ENCODE results near the gene RIN3. TPM values are rescaled to one million over a fixed set of nuclear protein-coding genes. Genes with fewer than 3 reads are reported as not detected.

Gene RIN3, protein sequence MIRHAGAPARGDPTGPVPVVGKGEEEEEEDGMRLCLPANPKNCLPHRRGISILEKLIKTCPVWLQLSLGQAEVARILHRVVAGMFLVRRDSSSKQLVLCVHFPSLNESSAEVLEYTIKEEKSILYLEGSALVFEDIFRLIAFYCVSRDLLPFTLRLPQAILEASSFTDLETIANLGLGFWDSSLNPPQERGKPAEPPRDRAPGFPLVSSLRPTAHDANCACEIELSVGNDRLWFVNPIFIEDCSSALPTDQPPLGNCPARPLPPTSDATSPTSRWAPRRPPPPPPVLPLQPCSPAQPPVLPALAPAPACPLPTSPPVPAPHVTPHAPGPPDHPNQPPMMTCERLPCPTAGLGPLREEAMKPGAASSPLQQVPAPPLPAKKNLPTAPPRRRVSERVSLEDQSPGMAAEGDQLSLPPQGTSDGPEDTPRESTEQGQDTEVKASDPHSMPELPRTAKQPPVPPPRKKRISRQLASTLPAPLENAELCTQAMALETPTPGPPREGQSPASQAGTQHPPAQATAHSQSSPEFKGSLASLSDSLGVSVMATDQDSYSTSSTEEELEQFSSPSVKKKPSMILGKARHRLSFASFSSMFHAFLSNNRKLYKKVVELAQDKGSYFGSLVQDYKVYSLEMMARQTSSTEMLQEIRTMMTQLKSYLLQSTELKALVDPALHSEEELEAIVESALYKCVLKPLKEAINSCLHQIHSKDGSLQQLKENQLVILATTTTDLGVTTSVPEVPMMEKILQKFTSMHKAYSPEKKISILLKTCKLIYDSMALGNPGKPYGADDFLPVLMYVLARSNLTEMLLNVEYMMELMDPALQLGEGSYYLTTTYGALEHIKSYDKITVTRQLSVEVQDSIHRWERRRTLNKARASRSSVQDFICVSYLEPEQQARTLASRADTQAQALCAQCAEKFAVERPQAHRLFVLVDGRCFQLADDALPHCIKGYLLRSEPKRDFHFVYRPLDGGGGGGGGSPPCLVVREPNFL
- total RNA-seq (100 to 1,000 TPM in 4 of 5 experiments, 10 to 100 TPM in 1; 45.4 to 182 (median 132) TPM), polyA plus RNA-seq (10 to 100 TPM; 27.2 to 51.2 TPM), total RNA-seq (82.8 reads per million, percentile 81 among the genes with 10 or more reads in this experiment)

DNA sequence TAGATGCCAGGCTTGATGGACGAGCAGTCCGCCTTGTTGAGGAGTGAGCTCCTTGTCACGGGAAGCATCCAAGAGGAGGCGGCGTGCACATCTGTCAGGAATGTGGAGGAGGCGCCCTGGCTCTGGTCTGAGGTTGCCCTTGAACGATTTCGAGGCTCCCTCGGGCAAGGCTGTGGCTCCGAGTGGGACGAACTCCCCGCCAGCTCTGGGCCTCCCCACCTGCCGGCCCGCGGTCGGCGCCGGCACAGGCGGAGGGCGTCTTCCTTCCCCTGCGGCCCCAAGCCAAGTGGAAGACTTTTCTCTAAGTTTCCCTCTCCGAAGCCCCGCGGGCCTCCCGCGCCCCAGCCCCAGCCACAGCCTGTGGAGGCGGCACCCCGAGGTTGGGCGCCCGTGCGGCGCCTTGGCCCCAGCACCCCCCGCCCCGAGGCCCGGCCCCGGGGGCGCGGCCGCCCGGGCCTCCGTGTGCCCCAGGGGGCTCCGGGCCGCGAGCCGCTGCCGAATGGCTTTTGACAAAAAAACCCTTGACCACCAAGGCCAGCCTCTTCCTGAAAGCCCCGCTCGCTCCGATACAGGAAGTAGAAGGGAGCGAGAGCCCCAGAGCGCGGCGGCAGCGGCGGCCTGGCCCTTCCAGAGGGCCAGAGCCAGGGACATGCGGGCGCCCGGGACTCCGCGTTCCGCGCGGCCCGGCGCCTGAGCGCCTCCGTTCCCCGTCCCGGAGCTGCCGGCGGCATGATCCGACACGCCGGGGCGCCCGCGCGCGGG is at the start of gene RIN3:
TSS of gene RIN3 (plus strand) at position 578 of the 762 bp plus-strand sequence. CDS start at position 730, 152 bp downstream.
- Histone ChIP-seq H3K4me3 (ENCODE audit: low read length) (peak within 1 kb of the TSS; percentile 76), H3K36me3 (ENCODE audit: control insufficient read depth in 2 of 3, insufficient read depth in 3 of 3, low read length in 3 of 3) (no peaks in the 10 kb centered on the region), H3K4me1 (ENCODE audit: control insufficient read depth in 2 of 2, insufficient read depth in 2 of 2, low read length in 2 of 2) (peaks cover 25 to 44% of the 10 kb centered on the region in 2 donors), H3K9me3 (ENCODE audit: control insufficient read depth in 2 of 3, low read length in 3 of 3) (no peaks in the 10 kb centered on the region), H3K27ac (ENCODE audit: low read depth, low read length) (peak within 1 kb of the TSS; percentile 67), H3K27me3 (ENCODE audit: control insufficient read depth in 2 of 2, insufficient read depth in 2 of 2, low read length in 2 of 2) (no peaks in the 10 kb centered on the region)
- DNase-seq (peak in 8 of 9 donors; percentile 17 to 43 (median 38)), ATAC-seq (peak; percentile 71)
- peak within 1 kb of the TSS; percentile 48 to 86 (median 76) for H3K4me3 Mint-ChIP-seq
- H3K9me3 Mint-ChIP-seq, result no peaks in the 10 kb centered on the region
- H3K27ac Mint-ChIP-seq, result peak within 1 kb of the TSS in 8 of 9 donors; percentile 14 to 71 (median 56)
- H3K4me1 Mint-ChIP-seq, result peaks cover 21 to 48% (median 34%) of the 10 kb centered on the region in 7 donors
- intact Hi-C loops (cut with micrococcal nuclease), result loop anchor here (1.0 to 5.0 kb wide), 4 partner anchors 34 to 169 kb away; no protein-coding TSS in a partner anchor
- peaks cover 0 to 62% (median 0%) of the 10 kb centered on the region in 5 donors for H3K27me3 Mint-ChIP-seq
- CTCF ChIA-PET, result interaction anchor here (0.7 to 0.8 kb wide), 2 partner anchors 10 to 100 kb away, joined by 3 read pairs; no protein-coding TSS in a partner anchor
- POLR2A ChIA-PET, result no interaction called here
- peaks cover 0 to 2% (median 0%) of the 10 kb centered on the region in 5 donors for H3K36me3 Mint-ChIP-seq

DNA sequence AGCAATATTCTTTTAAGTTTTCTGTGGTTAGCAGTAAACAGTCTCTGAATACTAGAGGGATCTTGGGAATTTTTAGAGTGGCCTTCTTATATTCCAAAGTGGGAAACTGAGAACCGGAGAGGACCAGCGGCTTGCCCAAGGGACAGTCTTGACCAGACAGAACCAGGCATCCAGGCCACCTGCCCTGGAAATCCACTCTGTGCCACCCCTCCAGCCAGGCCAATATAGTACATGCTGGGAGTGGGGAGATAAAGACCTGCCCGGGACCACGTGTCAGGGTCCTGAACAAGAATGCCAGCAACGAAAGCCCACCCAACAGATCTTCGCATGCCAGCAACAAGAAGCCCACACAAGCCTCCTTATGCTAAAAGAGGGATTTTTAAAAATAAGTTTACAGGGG is 49.4 kb upstream of the RIN3 start:
- Mint-ChIP-seq H3K4me1 (peaks cover 7 to 20% (median 12%) of the 10 kb centered on the region in 7 donors), H3K36me3 (no peaks in the 10 kb centered on the region), H3K9me3 (peaks cover 0 to 23% (median 6%) of the 10 kb centered on the region in 11 donors), H3K27ac (no peak overlapping the region), H3K4me3 (no peak overlapping the region), H3K27me3 (peaks cover 0 to 6% (median 0%) of the 10 kb centered on the region in 5 donors)
- peaks cover 0 to 23% of the 10 kb centered on the region in 2 donors for H3K4me1 ChIP-seq (ENCODE audit: control insufficient read depth in 2 of 2, insufficient read depth in 2 of 2, low read length in 2 of 2)
- no peak for ATAC-seq
- POLR2A ChIA-PET, result no interaction called here
- H3K9me3 ChIP-seq (ENCODE audit: control insufficient read depth in 2 of 3, low read length in 3 of 3), result peaks cover 0 to 12% (median 0%) of the 10 kb centered on the region in 3 experiments
- CTCF ChIA-PET, result no interaction called here
- intact Hi-C loops (cut with micrococcal nuclease), result no loop called here
- peak in 1 of 9 donors; percentile 10 for DNase-seq
- no peak overlapping the region for H3K4me3 ChIP-seq (ENCODE audit: low read length)
- H3K27ac ChIP-seq (ENCODE audit: low read depth, low read length), result no peak overlapping the region
- H3K27me3 ChIP-seq (ENCODE audit: control insufficient read depth in 2 of 2, insufficient read depth in 2 of 2, low read length in 2 of 2), result no peaks in the 10 kb centered on the region
- no peaks in the 10 kb centered on the region for H3K36me3 ChIP-seq (ENCODE audit: control insufficient read depth in 2 of 3, insufficient read depth in 3 of 3, low read length in 3 of 3)

DNA sequence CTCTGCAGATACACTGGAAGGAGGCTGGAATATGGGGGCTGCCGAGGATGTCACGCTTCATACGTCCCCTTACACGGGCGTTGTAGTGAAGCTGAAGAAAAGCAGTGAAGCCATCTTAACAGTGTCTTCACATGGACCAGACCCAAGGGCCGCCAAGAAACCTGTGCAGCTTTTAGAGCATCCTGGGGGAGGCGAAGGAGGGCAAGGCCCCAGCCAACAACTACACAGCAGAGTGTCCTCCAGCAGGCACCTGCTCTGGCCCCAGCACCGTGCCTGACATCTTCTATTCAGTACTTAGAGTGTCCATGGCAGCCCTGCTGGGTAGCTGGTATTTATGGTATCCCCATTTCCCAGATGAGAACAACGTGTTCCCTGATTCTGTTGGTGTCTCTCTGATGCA is 48.9 kb upstream of the RIN3 start:
- Mint-ChIP-seq H3K27ac (no peak overlapping the region), H3K27me3 (peaks cover 0 to 6% (median 0%) of the 10 kb centered on the region in 5 donors), H3K36me3 (no peaks in the 10 kb centered on the region), H3K9me3 (peaks cover 0 to 28% (median 8%) of the 10 kb centered on the region in 11 donors), H3K4me3 (no peak overlapping the region), H3K4me1 (peaks cover 5 to 20% (median 12%) of the 10 kb centered on the region in 7 donors)
- Histone ChIP-seq H3K4me1 (ENCODE audit: control insufficient read depth in 2 of 2, insufficient read depth in 2 of 2, low read length in 2 of 2) (peaks cover 0 to 23% of the 10 kb centered on the region in 2 donors), H3K27ac (ENCODE audit: low read depth, low read length) (no peak overlapping the region), H3K36me3 (ENCODE audit: control insufficient read depth in 2 of 3, insufficient read depth in 3 of 3, low read length in 3 of 3) (no peaks in the 10 kb centered on the region), H3K27me3 (ENCODE audit: control insufficient read depth in 2 of 2, insufficient read depth in 2 of 2, low read length in 2 of 2) (no peaks in the 10 kb centered on the region), H3K4me3 (ENCODE audit: low read length) (no peak overlapping the region), H3K9me3 (ENCODE audit: control insufficient read depth in 2 of 3, low read length in 3 of 3) (peaks cover 0 to 12% (median 0%) of the 10 kb centered on the region in 3 experiments)
- CTCF ChIA-PET, result no interaction called here
- intact Hi-C loops (cut with micrococcal nuclease), result no loop called here
- DNase-seq (no peak), ATAC-seq (no peak)
- POLR2A ChIA-PET, result no interaction called here

DNA sequence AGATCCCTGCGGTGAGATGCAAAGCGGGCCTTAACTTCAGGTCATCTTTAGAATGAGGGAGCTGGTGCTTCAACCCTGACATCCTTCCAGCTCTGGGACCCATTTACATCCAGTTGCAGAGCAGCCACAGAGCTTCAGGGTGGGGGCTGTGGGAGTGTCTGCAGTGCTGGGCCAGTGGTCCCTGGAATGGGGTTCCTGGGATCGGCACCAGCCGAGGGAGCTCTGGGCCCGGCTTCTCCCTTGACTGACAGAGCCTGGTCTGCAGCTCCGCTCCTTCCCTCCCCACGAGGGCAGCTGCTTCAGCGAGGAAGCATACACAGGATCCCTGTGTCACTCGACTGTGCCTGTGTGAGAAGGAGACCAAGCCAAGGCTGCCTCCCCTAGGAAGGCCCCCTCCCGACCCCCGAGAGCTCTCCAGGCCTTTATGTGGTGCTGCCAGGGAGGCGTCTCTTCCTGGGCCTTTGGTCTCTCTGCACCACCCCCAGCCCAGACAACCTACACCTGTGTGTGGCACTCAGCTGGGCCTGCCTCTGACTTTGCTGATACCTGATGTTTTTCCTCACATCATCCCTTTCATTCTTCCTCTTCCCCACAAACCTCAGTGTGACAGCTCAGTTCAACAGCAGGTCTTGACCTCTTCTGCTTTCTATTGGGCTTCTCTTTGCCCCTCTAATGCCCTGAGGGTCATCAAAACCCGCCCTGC is 48.1 kb upstream of the RIN3 start:
- intact Hi-C loops (cut with micrococcal nuclease), result no loop called here
- H3K4me3 ChIP-seq (ENCODE audit: low read length), result no peak overlapping the region
- no peaks in the 10 kb centered on the region for H3K36me3 ChIP-seq (ENCODE audit: control insufficient read depth in 2 of 3, insufficient read depth in 3 of 3, low read length in 3 of 3)
- peaks cover 0 to 12% (median 0%) of the 10 kb centered on the region in 3 experiments for H3K9me3 ChIP-seq (ENCODE audit: control insufficient read depth in 2 of 3, low read length in 3 of 3)
- H3K4me1 Mint-ChIP-seq, result peaks cover 5 to 20% (median 11%) of the 10 kb centered on the region in 7 donors
- H3K4me3 Mint-ChIP-seq, result peak overlapping the region in 1 of 10 donors; percentile 56
- no peak overlapping the region for H3K27ac ChIP-seq (ENCODE audit: low read depth, low read length)
- ATAC-seq, result no peak
- peaks cover 0 to 3% (median 0%) of the 10 kb centered on the region in 5 donors for H3K36me3 Mint-ChIP-seq
- CTCF ChIA-PET, result no interaction called here
- POLR2A ChIA-PET, result no interaction called here
- H3K4me1 ChIP-seq (ENCODE audit: control insufficient read depth in 2 of 2, insufficient read depth in 2 of 2, low read length in 2 of 2), result peaks cover 0 to 22% of the 10 kb centered on the region in 2 donors
- H3K9me3 Mint-ChIP-seq, result peaks cover 0 to 33% (median 10%) of the 10 kb centered on the region in 11 donors
- DNase-seq, result peak in 1 of 9 donors; percentile 9
- peak overlapping the region in 1 of 9 donors; percentile 18 for H3K27ac Mint-ChIP-seq
- no peaks in the 10 kb centered on the region for H3K27me3 ChIP-seq (ENCODE audit: control insufficient read depth in 2 of 2, insufficient read depth in 2 of 2, low read length in 2 of 2)
- peaks cover 0 to 6% (median 0%) of the 10 kb centered on the region in 5 donors for H3K27me3 Mint-ChIP-seq

DNA sequence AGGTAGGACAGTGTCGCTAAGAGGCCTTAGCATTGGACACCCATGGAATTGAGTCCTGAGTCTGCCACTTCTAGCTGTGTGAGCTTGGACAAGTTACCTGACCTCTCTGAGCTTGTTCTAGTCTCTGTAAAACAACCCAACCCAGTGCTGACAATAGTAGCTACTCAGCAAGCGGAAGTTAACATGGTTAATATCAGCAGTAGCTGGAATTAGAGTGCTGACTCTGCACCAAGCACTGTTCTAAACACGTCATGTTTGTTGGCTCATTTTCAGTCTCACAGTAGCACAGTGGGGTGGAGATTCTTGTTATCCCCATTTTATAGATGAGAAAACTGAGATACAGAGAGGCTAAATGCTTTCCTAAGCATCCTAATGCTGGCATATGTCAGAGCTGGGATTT is 47.5 kb upstream of the RIN3 start:
- Histone ChIP-seq H3K27ac (ENCODE audit: low read depth, low read length) (no peak overlapping the region), H3K4me3 (ENCODE audit: low read length) (no peak overlapping the region), H3K36me3 (ENCODE audit: control insufficient read depth in 2 of 3, insufficient read depth in 3 of 3, low read length in 3 of 3) (no peaks in the 10 kb centered on the region), H3K4me1 (ENCODE audit: control insufficient read depth in 2 of 2, insufficient read depth in 2 of 2, low read length in 2 of 2) (peaks cover 0 to 17% of the 10 kb centered on the region in 2 donors), H3K9me3 (ENCODE audit: control insufficient read depth in 2 of 3, low read length in 3 of 3) (peaks cover 0 to 12% (median 0%) of the 10 kb centered on the region in 3 experiments), H3K27me3 (ENCODE audit: control insufficient read depth in 2 of 2, insufficient read depth in 2 of 2, low read length in 2 of 2) (no peaks in the 10 kb centered on the region)
- peaks cover 0 to 6% (median 0%) of the 10 kb centered on the region in 5 donors for H3K27me3 Mint-ChIP-seq
- intact Hi-C loops (cut with micrococcal nuclease), result no loop called here
- CTCF ChIA-PET, result no interaction called here
- peaks cover 0 to 33% (median 10%) of the 10 kb centered on the region in 11 donors for H3K9me3 Mint-ChIP-seq
- ATAC-seq (no peak), DNase-seq (no peak)
- H3K36me3 Mint-ChIP-seq, result peaks cover 0 to 3% (median 0%) of the 10 kb centered on the region in 5 donors
- H3K27ac Mint-ChIP-seq, result no peak overlapping the region
- POLR2A ChIA-PET, result no interaction called here
- peak overlapping the region in 1 of 10 donors; percentile 56 for H3K4me3 Mint-ChIP-seq
- peaks cover 5 to 19% (median 11%) of the 10 kb centered on the region in 7 donors for H3K4me1 Mint-ChIP-seq

Data from naive thymus-derived CD4-positive, alpha-beta T cell (primary cell).